ENCODE measurements around the gene STK38L.

- TF ChIP-seq POLR2A (IDR thresholded peaks at IDR 0.05), result no peak
- TF ChIP-seq CTCF (IDR thresholded peaks at IDR 0.05), result no peak
Measured at GRCh38 chr12:27212861-27213260, 31.2 kb upstream of the STK38L start.
